Measurements from ENCODE around the gene STX1B. TPM values are rescaled to one million over a fixed set of nuclear protein-coding genes. Genes with fewer than 3 reads are reported as not detected.
A peak's percentile ranks its signal among the peaks of the same experiment; 100 is the strongest.

Gene STX1B
- total RNA-seq: 1 to 10 TPM; 1.3 to 2.1 TPM

GRCh38 chr16:31010585-31011325 lies at the start of gene STX1B:
TSS of gene STX1B (minus strand) at chr16:31010638. CDS start at chr16:31010396, 242 bp downstream.
- DNase-seq (ENCODE audit: low spot score): no peak
- TF ChIP-seq CTCF (IDR thresholded peaks at IDR 0.05): no peak
- Histone ChIP-seq H3K9me3 (no peaks in the 10 kb centered on the region), H3K36me3 (no peaks in the 10 kb centered on the region), H3K27me3 (peaks cover 10 to 12% of the 10 kb centered on the region in 2 donors), H3K27ac (no peak within 1 kb of the TSS), H3K4me1 (peaks cover 0 to 4% of the 10 kb centered on the region in 2 donors), H3K4me3 (no peak within 1 kb of the TSS)

DNA sequence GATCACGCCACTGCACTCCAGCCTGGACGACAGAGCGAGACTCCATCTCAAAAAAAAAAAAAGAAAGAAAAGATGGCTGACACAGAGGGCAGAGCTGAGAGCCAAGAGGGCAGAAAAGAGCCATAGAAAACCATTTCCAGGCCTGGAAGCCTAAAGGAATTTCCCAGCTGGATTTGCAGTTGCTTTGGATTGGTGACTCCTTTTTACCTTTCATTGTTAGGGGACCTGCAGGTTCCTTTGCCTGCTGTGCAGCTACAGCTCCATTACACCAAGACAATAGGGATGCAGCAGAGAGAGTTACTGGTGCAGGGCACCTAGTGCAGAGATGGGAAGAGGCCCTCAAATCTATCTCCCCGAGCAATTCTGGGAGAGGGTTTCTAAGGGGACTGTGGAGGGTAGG lies 45.2 kb upstream of the STX1B start:
- no peak for DNase-seq (ENCODE audit: low spot score)
- no peaks in the 10 kb centered on the region for H3K9me3 ChIP-seq
- H3K27ac ChIP-seq: no peak overlapping the region

GRCh38 chr16:31052114-31052513 lies 41.7 kb upstream of the STX1B start:
- peak; percentile 64 for DNase-seq (ENCODE audit: low spot score)
- Histone ChIP-seq H3K4me3 (no peak overlapping the region), H3K27me3 (no peaks in the 10 kb centered on the region), H3K36me3 (no peaks in the 10 kb centered on the region), H3K27ac (no peak overlapping the region), H3K9me3 (no peaks in the 10 kb centered on the region), H3K4me1 (no peaks in the 10 kb centered on the region)
- no peak for TF ChIP-seq CTCF (IDR thresholded peaks at IDR 0.05)

More for the DNA sequence above, 45.2 kb upstream of the STX1B start:
- Histone ChIP-seq H3K36me3 (peaks cover 4% of the 10 kb centered on the region), H3K4me3 (no peak overlapping the region), H3K4me1 (no peaks in the 10 kb centered on the region), H3K27me3 (no peaks in the 10 kb centered on the region)
- no peak for TF ChIP-seq CTCF (IDR thresholded peaks at IDR 0.05)

DNA sequence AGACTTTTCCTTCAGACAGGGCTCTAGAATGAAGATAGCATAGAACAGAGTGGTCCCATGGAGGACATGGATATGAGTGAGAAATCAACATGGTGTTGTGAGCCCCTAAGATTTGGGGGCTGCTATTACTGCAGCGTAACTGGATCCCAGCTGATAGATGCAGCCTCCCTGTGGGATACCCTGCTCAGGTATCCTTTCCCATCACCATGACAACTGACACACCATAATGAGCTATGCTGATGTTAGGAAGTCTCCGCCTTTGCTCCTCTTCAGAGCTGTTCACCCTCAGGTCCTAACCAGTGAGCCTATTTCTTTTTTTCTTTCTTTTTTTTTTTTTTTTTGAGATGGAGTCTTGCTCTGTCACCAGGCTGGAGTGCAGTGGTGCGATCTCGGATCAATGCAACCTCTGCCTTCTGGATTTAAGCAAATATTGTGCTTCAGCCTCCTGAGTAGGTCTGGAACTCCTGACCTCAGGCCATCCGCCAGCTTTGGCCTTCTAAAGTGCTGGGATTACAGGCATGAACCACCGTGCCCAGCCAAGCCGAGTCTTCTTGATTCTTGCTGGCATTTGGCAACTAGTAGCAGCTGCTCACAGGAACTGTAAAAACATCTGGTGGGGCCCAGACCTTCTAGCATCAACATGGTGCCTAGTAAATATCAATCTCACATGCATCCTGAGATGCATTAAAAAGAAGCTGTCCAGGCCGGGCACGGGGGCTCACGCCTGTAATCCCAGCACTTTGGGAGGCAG lies 40.0 kb upstream of the STX1B start:
- Histone ChIP-seq H3K9me3 (no peaks in the 10 kb centered on the region), H3K36me3 (no peaks in the 10 kb centered on the region), H3K4me1 (no peaks in the 10 kb centered on the region), H3K27me3 (no peaks in the 10 kb centered on the region), H3K27ac (no peak overlapping the region), H3K4me3 (no peak overlapping the region)
- TF ChIP-seq CTCF (IDR thresholded peaks at IDR 0.05): no peak
- DNase-seq (ENCODE audit: low spot score): no peak

- no peak for DNase-seq (ENCODE audit: low spot score)
- TF ChIP-seq CTCF (IDR thresholded peaks at IDR 0.05): no peak
- H3K27ac ChIP-seq: no peak overlapping the region
- H3K36me3 ChIP-seq: peaks cover 37% of the 10 kb centered on the region
- H3K27me3 ChIP-seq: no peaks in the 10 kb centered on the region
- H3K9me3 ChIP-seq: no peaks in the 10 kb centered on the region
- no peaks in the 10 kb centered on the region for H3K4me1 ChIP-seq
- H3K4me3 ChIP-seq: no peak overlapping the region
Observed at GRCh38 chr16:31043898-31044481, 33.6 kb upstream of the STX1B start.
